ENCODE measurements around the gene TXNDC8. TPM values are rescaled to one million over a fixed set of nuclear protein-coding genes. Genes with fewer than 3 reads are reported as not detected.
A peak's percentile ranks its signal among the peaks of the same experiment; 100 is the strongest.

The TXNDC8 gene
- total RNA-seq, 2 donors from 2014 or later: not detected

- H3K27ac Mint-ChIP-seq: no peak overlapping the region
- no peak overlapping the region for H3K4me3 Mint-ChIP-seq
Measured at GRCh38 chr9:110338143-110338542, 480 bp upstream of the TXNDC8 start.

GRCh38 chr9:110336363-110336762 is 1.3 kb downstream of the TXNDC8 start:
- Mint-ChIP-seq H3K4me1 (no peaks in the 10 kb centered on the region), H3K9me3 (no peaks in the 10 kb centered on the region), H3K27ac (no peak overlapping the region), H3K36me3 (ENCODE audit: low read depth) (no peaks in the 10 kb centered on the region), H3K4me3 (no peak overlapping the region), H3K27me3 (peaks cover 4% of the 10 kb centered on the region)
- ATAC-seq (replicated peaks): no peak

More at GRCh38 chr9:110338143-110338542, 480 bp upstream of the TXNDC8 start:
- Mint-ChIP-seq H3K9me3 (no peaks in the 10 kb centered on the region), H3K4me1 (no peaks in the 10 kb centered on the region), H3K27me3 (peaks cover 5% of the 10 kb centered on the region), H3K36me3 (ENCODE audit: low read depth) (no peaks in the 10 kb centered on the region)
- no peak for ATAC-seq (replicated peaks)

GRCh38 chr9:110334871-110335270 is 2.8 kb downstream of the TXNDC8 start:
- ATAC-seq (replicated peaks): peak; percentile 37
- peaks cover 4% of the 10 kb centered on the region for H3K27me3 Mint-ChIP-seq
- H3K27ac Mint-ChIP-seq: no peak overlapping the region

GRCh38 chr9:110334183-110334582 is 3.5 kb downstream of the TXNDC8 start:
- H3K4me1 Mint-ChIP-seq: no peaks in the 10 kb centered on the region
- H3K9me3 Mint-ChIP-seq: no peaks in the 10 kb centered on the region
- H3K4me3 Mint-ChIP-seq: no peak overlapping the region
- H3K27me3 Mint-ChIP-seq: peaks cover 4% of the 10 kb centered on the region
- no peaks in the 10 kb centered on the region for H3K36me3 Mint-ChIP-seq (ENCODE audit: low read depth)
- ATAC-seq (replicated peaks): no peak
- H3K27ac Mint-ChIP-seq: no peak overlapping the region

More at GRCh38 chr9:110334871-110335270, 2.8 kb downstream of the TXNDC8 start:
- Mint-ChIP-seq H3K36me3 (ENCODE audit: low read depth) (no peaks in the 10 kb centered on the region), H3K4me3 (no peak overlapping the region), H3K4me1 (no peaks in the 10 kb centered on the region), H3K9me3 (no peaks in the 10 kb centered on the region)

DNA sequence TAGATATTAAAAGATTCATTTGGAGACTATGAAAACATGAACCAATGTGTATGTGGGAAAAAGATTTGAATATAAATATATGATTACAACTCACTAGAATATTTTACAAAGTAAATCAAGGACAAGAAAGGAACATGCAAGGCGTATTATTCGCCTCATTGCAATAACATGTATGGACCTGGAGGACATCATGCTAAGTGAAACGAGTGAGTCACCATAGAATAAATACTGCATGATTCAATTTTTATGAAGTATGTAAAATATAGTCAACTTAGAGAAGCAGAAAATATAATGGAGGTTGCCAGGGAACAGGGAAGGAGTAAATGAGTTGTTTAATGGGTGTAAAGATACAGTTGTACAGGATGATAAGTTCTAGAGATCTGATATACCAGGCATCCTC is 4.9 kb downstream of the TXNDC8 start:
- H3K4me1 Mint-ChIP-seq: no peaks in the 10 kb centered on the region

DNA sequence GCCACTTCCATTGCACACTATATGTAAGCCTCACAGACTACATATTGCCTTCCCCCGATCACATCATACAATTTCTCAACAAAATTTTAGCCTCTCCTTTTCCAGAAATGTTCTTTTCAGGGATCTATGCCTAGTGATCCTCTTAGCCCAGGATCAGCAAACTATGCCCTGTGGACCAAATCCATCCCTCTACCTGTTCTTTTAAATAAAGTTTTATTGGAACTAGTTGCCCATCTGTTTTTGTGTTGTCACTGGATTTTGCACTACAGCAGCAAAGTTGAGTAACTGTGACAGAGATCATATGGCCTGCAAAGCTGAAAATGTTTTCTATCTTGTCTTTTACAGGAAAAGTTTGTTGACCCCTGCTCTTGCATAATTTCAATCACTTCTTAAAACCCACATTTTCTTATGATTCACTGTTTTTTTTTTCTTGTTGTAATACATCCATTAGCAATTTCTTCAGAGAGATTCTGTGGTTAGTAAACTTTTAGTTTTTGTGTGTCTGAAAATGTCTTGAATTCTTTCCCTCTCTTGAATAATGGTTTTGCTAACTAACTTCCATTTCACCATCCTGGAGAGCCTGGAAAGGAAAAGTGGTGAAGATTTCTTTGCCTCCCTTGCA is 7.1 kb downstream of the TXNDC8 start:
- H3K4me3 Mint-ChIP-seq: no peak overlapping the region
- no peaks in the 10 kb centered on the region for H3K4me1 Mint-ChIP-seq
- H3K27me3 Mint-ChIP-seq: peaks cover 4% of the 10 kb centered on the region
- no peak for ATAC-seq (replicated peaks)
- no peak overlapping the region for H3K27ac Mint-ChIP-seq
- H3K36me3 Mint-ChIP-seq (ENCODE audit: low read depth): no peaks in the 10 kb centered on the region
- H3K9me3 Mint-ChIP-seq: no peaks in the 10 kb centered on the region

More for the DNA sequence above, 4.9 kb downstream of the TXNDC8 start:
- Mint-ChIP-seq H3K4me3 (no peak overlapping the region), H3K27me3 (peaks cover 4% of the 10 kb centered on the region), H3K36me3 (ENCODE audit: low read depth) (no peaks in the 10 kb centered on the region), H3K27ac (no peak overlapping the region), H3K9me3 (no peaks in the 10 kb centered on the region)
- ATAC-seq (replicated peaks): no peak

GRCh38 chr9:110329639-110330230 is 7.9 kb downstream of the TXNDC8 start:
- no peaks in the 10 kb centered on the region for H3K9me3 Mint-ChIP-seq
- H3K4me3 Mint-ChIP-seq: no peak overlapping the region
- no peaks in the 10 kb centered on the region for H3K36me3 Mint-ChIP-seq (ENCODE audit: low read depth)
- H3K4me1 Mint-ChIP-seq: no peaks in the 10 kb centered on the region
- peaks cover 4% of the 10 kb centered on the region for H3K27me3 Mint-ChIP-seq
- ATAC-seq (replicated peaks): no peak
- no peak overlapping the region for H3K27ac Mint-ChIP-seq

- Mint-ChIP-seq H3K36me3 (ENCODE audit: low read depth) (no peaks in the 10 kb centered on the region), H3K9me3 (no peaks in the 10 kb centered on the region), H3K4me1 (no peaks in the 10 kb centered on the region), H3K4me3 (no peak overlapping the region), H3K27ac (no peak overlapping the region), H3K27me3 (no peaks in the 10 kb centered on the region)
- no peak for ATAC-seq (replicated peaks)
Measured at GRCh38 chr9:110328763-110329162, 8.9 kb downstream of the TXNDC8 start.

DNA sequence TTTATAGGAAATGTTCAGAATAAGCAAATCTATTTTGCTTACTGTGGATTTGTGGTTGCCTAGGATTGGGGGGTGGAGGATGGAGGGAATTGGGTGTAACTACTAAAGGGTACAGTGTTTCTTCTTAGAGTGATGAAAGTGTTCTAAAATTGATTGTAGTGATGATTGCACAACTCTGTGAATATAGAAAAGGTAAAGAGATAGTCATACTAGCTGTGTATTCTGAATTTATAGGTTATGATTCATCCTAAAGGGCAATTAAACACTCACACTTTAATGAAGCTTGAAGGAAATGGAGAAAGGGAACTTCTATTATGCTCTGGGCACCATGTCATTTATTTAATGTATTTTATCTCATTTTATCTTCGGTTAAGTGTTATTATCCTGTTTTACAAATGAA is 9.9 kb downstream of the TXNDC8 start:
- Mint-ChIP-seq H3K36me3 (ENCODE audit: low read depth) (no peaks in the 10 kb centered on the region), H3K4me3 (no peak overlapping the region), H3K27me3 (peaks cover 6% of the 10 kb centered on the region), H3K27ac (no peak overlapping the region), H3K9me3 (no peaks in the 10 kb centered on the region), H3K4me1 (no peaks in the 10 kb centered on the region)
- ATAC-seq (replicated peaks): no peak

- H3K27ac Mint-ChIP-seq: no peak overlapping the region
- H3K4me3 Mint-ChIP-seq: no peak overlapping the region
- peaks cover 14% of the 10 kb centered on the region for H3K27me3 Mint-ChIP-seq
- H3K9me3 Mint-ChIP-seq: no peaks in the 10 kb centered on the region
- no peaks in the 10 kb centered on the region for H3K36me3 Mint-ChIP-seq (ENCODE audit: low read depth)
- ATAC-seq (replicated peaks): no peak
- H3K4me1 Mint-ChIP-seq: no peaks in the 10 kb centered on the region
Measured at GRCh38 chr9:110323818-110324217, 13.8 kb downstream of the TXNDC8 start.

- Mint-ChIP-seq H3K9me3 (no peaks in the 10 kb centered on the region), H3K27me3 (peaks cover 20% of the 10 kb centered on the region), H3K27ac (no peak overlapping the region), H3K4me1 (peaks cover 7% of the 10 kb centered on the region), H3K36me3 (ENCODE audit: low read depth) (no peaks in the 10 kb centered on the region), H3K4me3 (no peak overlapping the region)
- no peak for ATAC-seq (replicated peaks)
Measured at GRCh38 chr9:110320651-110321445, 16.8 kb downstream of the TXNDC8 start.

DNA sequence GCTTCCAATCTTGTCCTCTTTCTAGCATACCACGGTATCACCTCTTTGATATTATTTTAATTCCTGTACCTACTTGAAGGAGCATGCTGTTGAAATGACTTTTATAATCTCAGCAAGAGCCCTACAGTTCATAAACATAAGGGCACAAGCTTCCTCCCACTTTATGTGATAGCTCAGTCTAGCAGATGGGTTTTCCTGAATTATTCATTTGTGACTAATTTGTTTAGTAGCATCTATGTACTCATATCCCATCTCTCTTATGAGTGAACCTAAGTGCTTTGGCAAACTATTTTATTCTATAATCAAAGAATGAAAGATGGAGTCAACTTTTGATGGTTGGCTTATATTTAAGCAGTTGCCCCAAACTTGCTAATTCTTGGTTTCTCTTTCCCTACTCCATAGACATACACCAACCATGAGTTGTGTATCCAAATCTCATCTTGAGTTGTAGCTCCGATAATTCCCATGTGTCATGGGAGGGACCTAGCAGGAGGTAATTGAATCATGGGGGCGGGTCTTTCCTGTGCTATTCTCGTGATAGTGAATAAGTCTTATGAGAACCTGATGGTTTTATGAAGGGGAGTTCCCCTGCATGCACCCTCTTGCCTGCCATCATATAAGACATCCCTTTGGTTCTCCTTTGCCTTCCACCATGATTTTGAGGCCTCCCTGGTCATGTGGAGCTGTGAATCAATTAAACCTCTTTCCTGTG is 17.7 kb downstream of the TXNDC8 start:
- H3K27ac Mint-ChIP-seq: no peak overlapping the region
- H3K4me3 Mint-ChIP-seq: no peak overlapping the region
- H3K9me3 Mint-ChIP-seq: no peaks in the 10 kb centered on the region
- peaks cover 7% of the 10 kb centered on the region for H3K4me1 Mint-ChIP-seq
- peak; percentile 76 for ATAC-seq (replicated peaks)
- H3K27me3 Mint-ChIP-seq: peaks cover 20% of the 10 kb centered on the region
- no peaks in the 10 kb centered on the region for H3K36me3 Mint-ChIP-seq (ENCODE audit: low read depth)

DNA sequence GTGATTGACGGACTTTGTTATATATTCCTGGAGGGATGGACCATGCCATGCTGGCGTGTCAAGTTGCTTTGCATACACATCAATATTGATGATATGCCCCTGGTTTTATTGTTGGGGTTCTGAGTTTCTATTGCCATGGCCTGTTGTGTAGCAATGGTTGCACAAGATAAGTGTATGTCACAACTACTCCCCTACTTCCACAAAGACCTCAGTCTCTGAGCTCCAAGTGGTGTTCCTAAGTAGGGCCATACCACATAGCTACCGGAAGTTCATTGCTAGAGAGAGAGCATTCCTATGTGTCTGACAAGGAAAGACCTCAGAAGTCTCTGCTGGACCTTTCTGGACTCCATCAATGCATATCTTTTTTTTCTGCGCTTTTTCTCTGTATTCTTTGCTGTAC is 19.8 kb downstream of the TXNDC8 start:
- no peaks in the 10 kb centered on the region for H3K36me3 Mint-ChIP-seq (ENCODE audit: low read depth)
- no peak for ATAC-seq (replicated peaks)
- H3K4me1 Mint-ChIP-seq: peaks cover 7% of the 10 kb centered on the region
- no peak overlapping the region for H3K4me3 Mint-ChIP-seq
- H3K27ac Mint-ChIP-seq: no peak overlapping the region
- peaks cover 16% of the 10 kb centered on the region for H3K27me3 Mint-ChIP-seq
- H3K9me3 Mint-ChIP-seq: no peaks in the 10 kb centered on the region

DNA sequence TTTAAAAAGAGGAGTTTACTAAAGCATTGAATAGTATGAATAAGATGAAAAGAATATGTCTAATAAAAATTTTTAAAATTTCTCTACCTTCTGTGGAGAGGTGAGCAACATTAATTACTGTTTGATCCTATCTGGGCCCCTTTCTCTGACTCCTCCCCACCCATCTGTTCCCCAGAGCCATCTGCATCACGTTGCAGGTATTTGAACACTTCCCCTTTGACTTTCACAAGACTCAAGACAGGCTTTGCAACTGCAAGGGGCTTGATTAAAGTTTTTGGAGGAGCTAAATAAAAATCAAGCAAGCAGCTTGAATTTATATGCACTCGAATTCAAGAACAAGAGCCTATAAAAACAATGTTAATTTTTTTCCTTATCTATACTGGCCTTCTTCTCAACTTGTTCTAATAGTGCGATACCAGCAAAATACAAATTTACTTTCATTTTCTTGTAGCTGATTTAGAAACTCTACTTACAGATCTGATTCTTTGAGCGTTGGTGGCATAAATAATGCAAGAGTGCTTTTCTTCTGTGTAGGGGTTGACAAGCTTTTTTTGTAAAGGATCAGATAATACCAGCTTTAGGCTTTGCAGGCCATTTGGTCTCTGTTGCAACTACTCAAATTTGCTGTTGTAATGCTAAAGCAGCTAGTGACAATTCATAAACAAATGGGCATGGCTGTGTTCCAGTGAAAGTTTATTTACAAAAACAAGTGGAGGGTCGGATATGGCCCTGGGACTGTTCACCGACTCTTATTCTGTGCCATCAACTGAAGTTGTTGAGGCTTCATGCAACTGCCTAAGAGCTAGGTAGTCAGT is 21.2 kb downstream of the TXNDC8 start:
- H3K36me3 Mint-ChIP-seq (ENCODE audit: low read depth): no peaks in the 10 kb centered on the region
- H3K9me3 Mint-ChIP-seq: no peaks in the 10 kb centered on the region
- peaks cover 9% of the 10 kb centered on the region for H3K27me3 Mint-ChIP-seq
- ATAC-seq (replicated peaks): no peak
- H3K4me1 Mint-ChIP-seq: peaks cover 7% of the 10 kb centered on the region
- H3K27ac Mint-ChIP-seq: no peak overlapping the region
- peak overlapping the region; percentile 31 for H3K4me3 Mint-ChIP-seq

Measured in activated T-helper 17 cell treated with anti-CD3 and anti-CD28 coated beads, Interleukin-2, amount 50 U/mL, for 72 hours (primary cell).